Stimulated activated memory B cell treated with anti-CD40 and anti-IgM and Interleukin-4, amounts not matched to agents 10 μg/mL and 1 μg/mL and 100 μg/mL, for 72 hours (primary cell): ENCODE measurements around the gene TGFBR3.

Experiments
- ATAC-seq: fragments of 150-1000 bp; cut with Tn5 transposase; 2 replicates; pipeline ENCODE4 v1.10.0; 2021
- H3K27ac Mint-ChIP-seq: one replicate; pipeline ENCODE4 v1.8.0; 2022; ENCODE audit warnings: mild to moderate bottlenecking, mixed read lengths
- H3K27me3 Mint-ChIP-seq: one replicate; pipeline ENCODE4 v1.8.0; 2022; ENCODE audit warnings: mixed read lengths
- H3K36me3 Mint-ChIP-seq: one replicate; pipeline ENCODE4 v1.8.0; 2022; ENCODE audit warnings: mixed read lengths
- H3K4me1 Mint-ChIP-seq: one replicate; pipeline ENCODE4 v1.8.0; 2022; ENCODE audit warnings: mixed read lengths
- H3K4me3 Mint-ChIP-seq: one replicate; pipeline ENCODE4 v1.8.0; 2022; ENCODE audit warnings: mild to moderate bottlenecking, moderate library complexity, mixed read lengths
- H3K9me3 Mint-ChIP-seq: one replicate; pipeline ENCODE4 v1.8.0; 2022; ENCODE audit warnings: mixed read lengths

Gene TGFBR3

GRCh38 chr1:91700332-91700731 is 185.6 kb downstream of the TGFBR3 start:
- peaks cover 10% of the 10 kb centered on the region for H3K27me3 Mint-ChIP-seq
- H3K9me3 Mint-ChIP-seq = no peaks in the 10 kb centered on the region
- H3K4me3 Mint-ChIP-seq = no peak overlapping the region
- no peak for ATAC-seq
- H3K36me3 Mint-ChIP-seq = no peaks in the 10 kb centered on the region
- no peak overlapping the region for H3K27ac Mint-ChIP-seq
- H3K4me1 Mint-ChIP-seq = no peaks in the 10 kb centered on the region

DNA sequence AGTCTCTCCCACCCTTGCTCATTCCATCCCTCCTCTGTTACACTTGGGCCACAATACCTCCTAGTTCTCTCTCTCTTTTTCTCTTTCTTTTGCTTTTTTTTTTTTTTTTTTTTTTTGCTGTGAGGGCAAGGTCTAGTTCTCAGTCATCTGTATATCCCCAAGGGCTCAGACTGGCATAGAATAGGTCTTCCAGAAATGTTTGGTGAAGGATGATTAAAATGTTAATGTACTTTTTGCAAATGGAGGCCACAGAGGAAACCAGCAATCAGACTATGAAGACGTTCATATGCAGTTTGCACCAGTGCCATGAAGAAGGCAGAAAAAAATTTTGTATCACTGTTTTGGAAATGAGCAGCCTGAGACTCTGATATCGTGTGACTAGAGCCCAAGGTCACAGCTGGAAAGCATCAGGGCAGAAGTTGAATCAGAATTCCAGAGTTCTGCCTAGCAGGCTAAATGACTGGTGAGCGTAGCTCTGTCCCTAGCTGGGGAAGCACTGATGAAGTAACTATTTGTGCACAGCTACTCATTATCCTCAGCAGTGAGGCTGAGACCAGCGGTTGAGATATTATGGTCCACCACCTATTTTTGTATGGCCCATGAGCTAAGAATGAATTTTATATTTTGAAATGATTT is 186.5 kb downstream of the TGFBR3 start:
- no peaks in the 10 kb centered on the region for H3K4me1 Mint-ChIP-seq
- H3K36me3 Mint-ChIP-seq = no peaks in the 10 kb centered on the region
- H3K9me3 Mint-ChIP-seq = no peaks in the 10 kb centered on the region
- H3K4me3 Mint-ChIP-seq = no peak overlapping the region
- ATAC-seq = no peak
- no peak overlapping the region for H3K27ac Mint-ChIP-seq
- peaks cover 10% of the 10 kb centered on the region for H3K27me3 Mint-ChIP-seq

DNA sequence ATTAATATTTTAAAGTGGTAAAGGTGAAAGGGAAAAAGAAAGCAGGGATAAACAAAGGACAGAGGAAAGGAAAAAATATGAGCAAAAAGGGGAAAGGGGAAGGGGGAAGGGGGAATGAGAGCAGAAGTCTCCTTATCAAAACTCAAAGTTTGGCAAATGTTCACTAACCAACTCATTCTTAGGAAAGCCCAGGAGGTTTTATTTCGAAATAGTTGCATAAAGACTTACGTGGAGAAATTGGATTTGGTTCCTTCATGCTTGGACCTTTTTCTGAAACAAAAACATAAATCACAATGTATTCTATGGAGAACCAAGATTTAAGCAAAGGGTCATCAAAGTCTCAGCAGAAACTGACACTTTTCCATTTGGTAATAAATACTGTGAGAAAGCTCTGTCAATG is 188.1 kb downstream of the TGFBR3 start:
- no peaks in the 10 kb centered on the region for H3K9me3 Mint-ChIP-seq
- H3K27ac Mint-ChIP-seq = no peak overlapping the region
- no peak overlapping the region for H3K4me3 Mint-ChIP-seq
- peaks cover 10% of the 10 kb centered on the region for H3K27me3 Mint-ChIP-seq
- no peaks in the 10 kb centered on the region for H3K36me3 Mint-ChIP-seq
- no peak for ATAC-seq
- H3K4me1 Mint-ChIP-seq = no peaks in the 10 kb centered on the region

GRCh38 chr1:91697416-91697815 is 188.5 kb downstream of the TGFBR3 start:
- Mint-ChIP-seq H3K4me1 (no peaks in the 10 kb centered on the region), H3K4me3 (no peak overlapping the region), H3K9me3 (no peaks in the 10 kb centered on the region), H3K27ac (no peak overlapping the region), H3K36me3 (no peaks in the 10 kb centered on the region), H3K27me3 (peaks cover 10% of the 10 kb centered on the region)
- no peak for ATAC-seq

GRCh38 chr1:91696321-91696720 is 189.6 kb downstream of the TGFBR3 start:
- no peaks in the 10 kb centered on the region for H3K36me3 Mint-ChIP-seq
- no peaks in the 10 kb centered on the region for H3K4me1 Mint-ChIP-seq
- H3K27ac Mint-ChIP-seq = no peak overlapping the region
- H3K27me3 Mint-ChIP-seq = peaks cover 10% of the 10 kb centered on the region
- no peaks in the 10 kb centered on the region for H3K9me3 Mint-ChIP-seq
- H3K4me3 Mint-ChIP-seq = no peak overlapping the region
- ATAC-seq = no peak

GRCh38 chr1:91693557-91693956 is 192.4 kb downstream of the TGFBR3 start:
- Mint-ChIP-seq H3K27ac (no peak overlapping the region), H3K9me3 (no peaks in the 10 kb centered on the region), H3K4me3 (no peak overlapping the region), H3K36me3 (no peaks in the 10 kb centered on the region), H3K27me3 (peaks cover 10% of the 10 kb centered on the region), H3K4me1 (no peaks in the 10 kb centered on the region)
- ATAC-seq = no peak

- no peak overlapping the region for H3K4me3 Mint-ChIP-seq
- no peaks in the 10 kb centered on the region for H3K4me1 Mint-ChIP-seq
- ATAC-seq = no peak
- H3K27ac Mint-ChIP-seq = no peak overlapping the region
- H3K36me3 Mint-ChIP-seq = no peaks in the 10 kb centered on the region
- peaks cover 10% of the 10 kb centered on the region for H3K27me3 Mint-ChIP-seq
- H3K9me3 Mint-ChIP-seq = no peaks in the 10 kb centered on the region
These were observed 194.4 kb downstream of the TGFBR3 start for GRCh38 chr1:91691525-91691924.

GRCh38 chr1:91689641-91690481 is 196.1 kb downstream of the TGFBR3 start:
- H3K36me3 Mint-ChIP-seq = no peaks in the 10 kb centered on the region
- no peak overlapping the region for H3K4me3 Mint-ChIP-seq
- H3K4me1 Mint-ChIP-seq = no peaks in the 10 kb centered on the region
- H3K9me3 Mint-ChIP-seq = no peaks in the 10 kb centered on the region
- H3K27ac Mint-ChIP-seq = no peak overlapping the region
- ATAC-seq = no peak
- H3K27me3 Mint-ChIP-seq = peaks cover 10% of the 10 kb centered on the region

GRCh38 chr1:91687452-91687851 is 198.5 kb downstream of the TGFBR3 start:
- no peaks in the 10 kb centered on the region for H3K36me3 Mint-ChIP-seq
- H3K27ac Mint-ChIP-seq = no peak overlapping the region
- ATAC-seq = no peak
- no peaks in the 10 kb centered on the region for H3K9me3 Mint-ChIP-seq
- H3K27me3 Mint-ChIP-seq = peaks cover 10% of the 10 kb centered on the region
- no peaks in the 10 kb centered on the region for H3K4me1 Mint-ChIP-seq
- no peak overlapping the region for H3K4me3 Mint-ChIP-seq

GRCh38 chr1:91685994-91686393 is 200.0 kb downstream of the TGFBR3 start:
- no peak overlapping the region for H3K27ac Mint-ChIP-seq
- no peak for ATAC-seq
- H3K9me3 Mint-ChIP-seq = no peaks in the 10 kb centered on the region
- no peak overlapping the region for H3K4me3 Mint-ChIP-seq
- H3K27me3 Mint-ChIP-seq = peaks cover 10% of the 10 kb centered on the region
- no peaks in the 10 kb centered on the region for H3K4me1 Mint-ChIP-seq
- no peaks in the 10 kb centered on the region for H3K36me3 Mint-ChIP-seq

DNA sequence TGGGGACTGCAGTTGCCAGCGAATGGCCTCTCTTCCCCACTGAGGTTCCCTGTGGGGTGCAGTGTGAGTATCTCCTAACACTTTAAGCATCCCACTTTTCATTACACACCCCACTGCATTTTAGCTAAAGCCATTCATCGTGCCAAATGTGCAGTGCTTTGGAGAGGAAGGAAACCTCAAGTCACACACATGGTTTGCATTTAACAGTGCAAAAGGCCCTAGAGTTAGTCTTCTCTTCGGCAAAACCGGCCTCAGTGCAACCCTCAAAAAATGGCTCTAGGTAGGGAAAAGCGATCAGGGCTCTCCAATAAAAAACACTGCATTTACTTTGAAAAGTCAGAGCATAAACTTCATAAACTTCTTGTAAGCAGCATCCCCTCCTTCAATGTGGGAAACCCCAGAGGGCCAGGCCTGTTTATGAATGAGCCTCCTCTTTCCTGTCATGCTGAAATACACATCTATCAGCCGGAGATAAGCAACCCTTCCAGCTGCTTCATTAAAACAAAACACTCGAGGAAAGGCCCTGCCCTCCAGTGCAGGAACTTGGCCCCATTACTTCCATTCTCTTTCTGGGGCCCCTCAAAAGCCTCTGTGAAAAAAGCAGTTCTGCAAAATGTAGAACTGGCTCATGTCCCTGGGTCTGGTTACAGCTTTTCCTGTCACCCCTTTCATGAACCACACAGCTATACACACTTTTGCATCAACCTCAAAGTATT is 201.3 kb downstream of the TGFBR3 start:
- H3K27me3 Mint-ChIP-seq = peaks cover 10% of the 10 kb centered on the region
- H3K4me1 Mint-ChIP-seq = no peaks in the 10 kb centered on the region
- H3K36me3 Mint-ChIP-seq = no peaks in the 10 kb centered on the region
- H3K4me3 Mint-ChIP-seq = no peak overlapping the region
- ATAC-seq = no peak
- H3K27ac Mint-ChIP-seq = no peak overlapping the region
- no peaks in the 10 kb centered on the region for H3K9me3 Mint-ChIP-seq

- no peak overlapping the region for H3K27ac Mint-ChIP-seq
- H3K9me3 Mint-ChIP-seq = no peaks in the 10 kb centered on the region
- H3K4me1 Mint-ChIP-seq = no peaks in the 10 kb centered on the region
- no peak for ATAC-seq
- H3K4me3 Mint-ChIP-seq = no peak overlapping the region
- H3K27me3 Mint-ChIP-seq = peaks cover 6% of the 10 kb centered on the region
- no peaks in the 10 kb centered on the region for H3K36me3 Mint-ChIP-seq
These were observed 202.4 kb downstream of the TGFBR3 start for GRCh38 chr1:91683598-91683951.

- Mint-ChIP-seq H3K4me1 (no peaks in the 10 kb centered on the region), H3K9me3 (no peaks in the 10 kb centered on the region), H3K27ac (no peak overlapping the region), H3K4me3 (no peak overlapping the region), H3K27me3 (peaks cover 6% of the 10 kb centered on the region), H3K36me3 (no peaks in the 10 kb centered on the region)
- no peak for ATAC-seq
These were observed 202.9 kb downstream of the TGFBR3 start for GRCh38 chr1:91682882-91683597.

DNA sequence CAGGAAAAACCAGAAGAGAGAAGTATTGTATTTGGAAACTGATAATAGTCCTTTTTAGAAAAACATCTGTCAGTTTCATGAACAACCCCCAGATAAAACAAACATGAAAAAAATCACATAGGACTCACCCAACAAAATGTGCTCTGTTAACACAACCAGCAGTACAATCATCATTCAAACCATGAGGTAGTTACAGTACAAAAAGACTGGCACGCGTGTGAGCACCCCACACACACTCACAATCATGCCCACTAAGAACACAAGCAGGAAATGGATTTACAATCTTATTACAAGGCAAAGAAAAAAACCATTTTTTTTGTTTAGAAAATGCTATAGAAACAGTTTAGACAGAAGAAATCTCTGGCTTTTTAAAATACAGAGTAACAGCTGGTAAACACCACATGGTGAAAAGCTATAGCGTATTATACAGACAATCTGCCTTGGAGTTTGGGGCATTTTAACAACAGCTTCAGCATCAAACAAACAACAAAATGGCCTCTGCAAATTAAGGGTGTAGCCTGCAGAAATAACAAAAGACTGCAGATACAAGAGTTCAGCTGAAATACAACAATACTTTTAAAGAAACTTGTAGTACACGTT is 205.3 kb downstream of the TGFBR3 start:
- H3K27ac Mint-ChIP-seq = no peak overlapping the region
- no peaks in the 10 kb centered on the region for H3K9me3 Mint-ChIP-seq
- peaks cover 6% of the 10 kb centered on the region for H3K27me3 Mint-ChIP-seq
- H3K4me1 Mint-ChIP-seq = no peaks in the 10 kb centered on the region
- H3K4me3 Mint-ChIP-seq = no peak overlapping the region
- ATAC-seq = no peak
- H3K36me3 Mint-ChIP-seq = no peaks in the 10 kb centered on the region

DNA sequence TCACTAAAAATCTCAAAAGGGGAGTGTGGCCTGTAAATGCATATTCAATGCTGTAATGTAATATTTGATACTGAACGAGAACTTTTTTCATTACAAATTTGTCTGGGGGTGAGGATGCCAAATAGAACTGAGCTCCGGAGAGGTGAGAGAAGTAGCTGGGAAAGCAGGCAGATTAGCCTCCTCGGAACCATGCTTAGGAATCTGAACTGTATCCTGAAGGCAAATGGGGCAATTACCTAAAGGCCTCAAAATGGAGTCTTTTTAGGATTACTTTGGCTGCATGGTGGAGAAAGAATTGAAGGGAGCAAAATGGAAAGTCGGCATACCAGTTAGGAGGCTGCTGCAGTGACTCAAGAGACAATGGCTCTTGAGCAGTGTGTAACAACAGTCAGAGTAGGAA is 206.5 kb downstream of the TGFBR3 start:
- no peak for ATAC-seq
- H3K9me3 Mint-ChIP-seq = no peaks in the 10 kb centered on the region
- peaks cover 6% of the 10 kb centered on the region for H3K27me3 Mint-ChIP-seq
- H3K27ac Mint-ChIP-seq = no peak overlapping the region
- H3K4me3 Mint-ChIP-seq = no peak overlapping the region
- no peaks in the 10 kb centered on the region for H3K4me1 Mint-ChIP-seq
- H3K36me3 Mint-ChIP-seq = no peaks in the 10 kb centered on the region
